ENCODE results near the gene WRAP73.
A peak's percentile ranks its signal among the peaks of the same experiment; 100 is the strongest.
"Not testable (repeated sequence)": the region's sequence is repeated elsewhere in the genome, so short reads cannot be mapped to it uniquely, and the experiment has no call there.

WRAP73 gene

GRCh38 chr1:3627515-3628253 lies 22.2 kb downstream of the WRAP73 start:
- no peak for DNase-seq

- DNase-seq, result no peak
Measured at GRCh38 chr1:3626025-3626424, 23.9 kb downstream of the WRAP73 start.

GRCh38 chr1:3625151-3625907 lies 24.6 kb downstream of the WRAP73 start:
- peak in 1 of 4 experiments; percentile 54 for DNase-seq

GRCh38 chr1:3624200-3625136 lies 25.4 kb downstream of the WRAP73 start, which contains the start of gene TPRG1L:
TSS of gene TPRG1L (plus strand) at chr1:3625015. CDS start at chr1:3625073, 58 bp downstream.
- DNase-seq, result peak; percentile 96 to 98 (median 97)

DNA sequence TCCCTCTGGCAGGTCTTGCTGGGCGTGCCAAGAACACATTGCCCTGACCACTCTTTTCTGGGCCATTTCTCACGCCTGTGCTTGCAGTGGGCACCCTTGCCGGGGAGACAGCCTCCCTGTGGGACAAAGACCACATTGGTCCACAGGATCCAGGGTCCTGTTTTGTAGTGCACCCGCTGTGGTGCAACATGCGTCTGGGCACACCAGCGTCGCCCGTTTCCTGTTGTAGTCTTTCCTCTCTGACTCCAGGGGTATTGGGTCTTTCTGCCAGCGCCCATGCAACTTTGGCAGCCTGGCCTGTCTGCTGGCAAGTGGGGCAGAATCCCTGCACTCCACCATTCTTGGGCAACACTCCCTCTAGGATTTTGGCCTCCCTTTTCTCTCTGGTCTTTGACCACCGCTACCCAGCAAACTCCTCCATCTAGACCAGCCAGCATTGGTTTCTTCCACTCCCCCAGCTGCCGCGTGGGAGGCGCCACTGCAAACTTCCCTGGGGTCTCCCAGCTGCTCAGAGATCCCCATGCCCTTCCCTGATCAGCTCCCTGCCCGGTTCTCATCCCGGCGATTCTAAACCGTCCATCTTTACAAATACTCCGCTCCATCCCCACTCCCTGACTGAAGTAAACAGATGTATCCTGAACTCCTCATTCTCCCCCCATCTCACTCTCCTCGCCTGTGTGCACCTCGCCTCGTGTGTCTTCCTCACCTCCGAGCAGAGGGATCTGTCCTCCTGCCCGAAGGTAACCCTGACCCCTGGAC lies 26.3 kb downstream of the WRAP73 start:
- DNase-seq, result no peak

GRCh38 chr1:3622102-3622501 lies 27.8 kb downstream of the WRAP73 start:
- not testable (repeated sequence) for DNase-seq

GRCh38 chr1:3621151-3621671 lies 28.7 kb downstream of the WRAP73 start:
- not testable (repeated sequence) for DNase-seq

DNA sequence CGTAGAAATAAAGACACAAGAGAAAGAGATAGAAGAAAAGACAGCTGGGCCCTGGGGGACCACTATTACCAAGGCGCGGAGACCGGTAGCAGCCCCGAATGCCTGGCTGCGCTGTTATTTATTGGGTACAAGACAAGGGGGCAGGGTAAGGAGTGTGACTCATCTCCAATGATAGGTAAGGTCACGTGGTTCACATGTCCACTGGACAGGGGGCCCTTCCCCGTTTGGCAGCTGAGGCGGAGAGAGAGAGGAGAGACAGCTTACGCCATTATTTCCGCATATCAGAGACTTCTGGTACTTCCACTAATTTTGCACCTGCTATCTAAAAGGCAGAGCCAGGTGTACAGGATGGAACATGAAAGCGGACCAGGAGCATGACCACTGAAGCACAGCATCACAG lies 29.2 kb downstream of the WRAP73 start:
- DNase-seq, result no peak

DNA sequence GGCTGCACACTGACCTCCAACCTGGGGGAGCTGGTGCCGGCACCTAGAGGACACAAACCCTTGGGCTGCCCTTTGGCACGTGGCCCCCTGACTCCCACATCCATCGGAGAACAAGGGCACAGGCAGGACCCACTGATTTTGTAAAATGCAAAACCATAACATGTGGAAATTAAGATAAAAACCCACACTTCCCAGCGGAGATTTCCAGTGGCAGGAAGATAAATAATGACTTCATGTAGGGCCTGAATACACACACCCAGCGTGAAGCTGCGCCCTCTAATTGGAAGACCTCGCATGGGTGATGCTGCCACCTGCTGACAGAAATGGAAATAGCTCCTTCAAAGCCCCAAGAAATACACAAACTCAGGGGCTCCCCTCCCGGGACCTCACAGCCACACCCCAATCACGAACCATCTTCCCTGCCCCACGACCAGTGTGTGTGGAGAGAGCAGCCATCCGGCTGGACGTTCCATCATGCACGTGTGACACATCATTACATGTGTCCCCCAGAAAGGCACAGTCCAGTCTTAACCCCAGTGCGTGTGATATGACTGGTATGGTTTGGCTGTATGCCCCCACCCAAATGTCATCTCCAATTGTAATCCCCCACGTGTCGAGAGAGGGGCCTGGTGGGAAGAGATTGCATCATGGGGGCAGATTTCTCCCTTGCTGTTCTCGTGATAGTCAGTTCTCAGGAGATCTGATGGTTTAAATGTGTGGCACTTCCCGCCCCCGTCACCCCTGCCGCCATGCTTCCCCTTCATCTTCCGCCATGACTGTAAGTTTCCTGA lies 30.8 kb downstream of the WRAP73 start:
- peak; percentile 45 to 63 (median 52) for DNase-seq

DNA sequence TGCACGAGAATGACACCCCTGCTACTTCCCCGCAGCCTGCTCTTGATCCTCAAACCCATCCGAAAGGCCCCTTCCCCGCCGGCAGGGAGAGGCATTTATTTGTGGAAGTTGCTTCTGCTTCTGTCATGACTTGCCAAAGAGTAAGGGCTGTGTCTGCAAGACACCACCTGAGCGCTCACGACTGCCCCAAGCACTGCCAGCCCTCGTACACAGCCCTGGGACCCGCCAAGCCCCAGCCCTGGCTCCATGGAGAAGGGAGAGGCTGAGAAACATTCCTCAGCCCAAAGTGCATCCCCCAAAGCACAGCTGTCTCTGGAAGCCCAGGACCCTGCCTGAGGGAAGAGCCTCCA lies 31.4 kb downstream of the WRAP73 start:
- DNase-seq, result no peak

DNA sequence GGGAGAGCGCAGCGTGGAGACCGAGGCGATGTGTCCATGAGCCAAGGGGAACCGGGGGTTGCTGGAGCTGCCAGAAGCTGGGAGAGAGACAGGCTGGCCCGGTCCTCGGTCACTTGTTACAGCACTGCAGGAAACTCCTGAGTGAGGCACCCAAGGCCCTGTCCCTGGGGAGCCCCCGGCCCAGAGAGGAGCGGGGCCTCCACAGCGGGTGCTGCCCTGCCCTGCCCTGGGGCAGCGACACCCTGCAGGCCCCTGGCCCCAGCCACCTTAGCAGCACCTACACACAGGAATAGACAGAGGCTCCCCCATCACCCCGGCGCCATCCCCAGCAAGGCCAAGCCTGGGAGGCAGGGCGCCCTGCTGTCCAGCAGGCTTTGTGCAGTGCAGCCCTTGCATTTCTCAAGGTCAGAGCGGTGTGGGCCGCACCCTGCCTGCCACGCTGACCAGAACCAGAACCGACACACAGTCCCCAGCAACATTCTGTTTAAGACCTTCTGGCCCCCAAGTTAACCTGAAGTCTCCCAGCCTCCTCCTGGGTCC lies 32.0 kb downstream of the WRAP73 start:
- no peak for DNase-seq

GRCh38 chr1:3616861-3617260 lies 33.0 kb downstream of the WRAP73 start:
- DNase-seq, result no peak

GRCh38 chr1:3614755-3615742 lies 34.9 kb downstream of the WRAP73 start:
- DNase-seq, result no peak

GRCh38 chr1:3612123-3612522 lies 37.8 kb downstream of the WRAP73 start:
- no peak for DNase-seq

- peak in 2 of 4 experiments; percentile 31 to 40 for DNase-seq
Measured at GRCh38 chr1:3611170-3612019, 38.5 kb downstream of the WRAP73 start, which contains the start of gene MEGF6. TSS of gene MEGF6 (minus strand) at chr1:3611508. CDS start at chr1:3611268, 240 bp downstream.

- DNase-seq, result no peak
Measured at GRCh38 chr1:3610527-3611169, 39.3 kb downstream of the WRAP73 start.

- no peak for DNase-seq
Measured at GRCh38 chr1:3609769-3610526, 40.0 kb downstream of the WRAP73 start.

Measured in activated CD4-positive, CD25-positive, alpha-beta regulatory T cell (primary cell).